GM10266 (cell line): ENCODE data around the gene ADGRB2.

ENCODE experiments used
- DNase-seq: peaks from one replicate; pipeline ENCODE4 v3.0.0; 2012; ENCODE audit errors: extremely low spot score
- CTCF ChIP-seq: IDR thresholded peaks from 2 replicates; pipeline ENCODE4 v1.5.1; 2012; ENCODE audit warnings: mild to moderate bottlenecking, low read depth; ENCODE audit not compliant: control insufficient read depth, insufficient read depth; ENCODE audit errors: missing control alignments

Gene ADGRB2

GRCh38 chr1:31804098-31804497 lies 40.0 kb upstream of the ADGRB2 start:
- no peak for TF ChIP-seq CTCF

DNA sequence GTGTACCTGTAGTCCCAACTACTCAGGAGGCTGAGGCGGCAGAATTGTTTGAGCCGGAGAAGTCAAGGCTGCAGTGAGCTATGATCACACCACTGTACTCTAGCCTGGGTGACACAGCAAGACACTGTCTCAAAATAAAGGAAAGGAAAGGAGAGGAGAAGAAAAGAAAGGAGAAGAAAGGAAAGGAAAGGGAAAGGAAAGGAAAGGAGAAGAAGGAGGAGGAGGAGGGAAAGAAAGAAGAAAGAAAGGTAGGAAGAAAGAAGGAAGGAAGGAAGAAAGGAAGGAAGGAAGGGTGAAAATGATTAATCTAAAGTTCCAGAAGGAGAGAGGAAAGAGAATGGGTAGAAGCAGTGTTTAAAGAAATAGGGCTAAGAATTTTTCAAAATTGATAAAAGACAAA lies 39.5 kb upstream of the ADGRB2 start:
- no peak for TF ChIP-seq CTCF
- DNase-seq: no peak

More at GRCh38 chr1:31804098-31804497, 40.0 kb upstream of the ADGRB2 start:
- DNase-seq: no peak

DNA sequence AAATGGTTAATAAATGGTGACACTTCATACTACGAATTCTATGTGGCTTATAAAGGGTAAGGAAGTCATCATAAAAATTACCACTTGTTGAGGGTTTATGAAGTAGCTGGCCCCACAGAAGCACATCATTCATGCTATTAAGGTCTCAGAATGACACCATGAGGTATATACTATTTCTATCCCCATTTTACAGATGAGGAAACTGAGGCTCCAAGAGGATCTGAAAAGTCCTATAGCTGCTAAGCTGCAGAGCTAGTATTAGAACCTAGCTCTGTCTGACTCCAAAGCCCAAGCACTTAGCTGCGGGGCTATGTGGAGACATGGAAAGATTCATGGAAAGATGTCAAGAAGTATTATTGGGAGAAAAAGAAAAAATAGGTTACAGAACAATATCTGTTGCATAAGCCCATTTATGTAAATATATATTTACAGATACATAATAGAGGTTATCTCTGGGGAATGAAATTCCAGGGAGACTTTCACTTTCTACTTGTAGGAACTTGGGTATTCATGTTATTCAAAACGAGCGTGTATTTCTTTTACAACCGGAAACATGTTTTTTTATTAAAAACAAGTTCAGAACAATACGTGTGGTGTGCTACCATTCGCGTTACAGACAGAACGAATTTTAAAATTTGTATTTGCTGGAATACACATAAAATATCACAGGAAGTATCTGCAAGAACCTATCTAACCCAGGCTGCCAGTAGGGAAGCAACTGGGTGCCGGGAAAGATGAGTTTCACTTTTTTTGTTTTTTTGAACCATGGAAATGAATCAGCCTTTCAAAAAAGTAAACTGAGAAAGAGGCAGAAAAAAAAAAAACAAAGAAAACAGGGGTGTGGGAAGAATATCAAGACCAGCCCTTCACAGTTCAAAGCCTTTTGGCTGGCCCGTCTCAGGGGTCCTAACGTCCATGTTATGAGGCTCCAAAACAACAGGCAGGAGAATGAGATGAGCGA lies 38.3 kb upstream of the ADGRB2 start:
- TF ChIP-seq CTCF: no peak
- DNase-seq: no peak

DNA sequence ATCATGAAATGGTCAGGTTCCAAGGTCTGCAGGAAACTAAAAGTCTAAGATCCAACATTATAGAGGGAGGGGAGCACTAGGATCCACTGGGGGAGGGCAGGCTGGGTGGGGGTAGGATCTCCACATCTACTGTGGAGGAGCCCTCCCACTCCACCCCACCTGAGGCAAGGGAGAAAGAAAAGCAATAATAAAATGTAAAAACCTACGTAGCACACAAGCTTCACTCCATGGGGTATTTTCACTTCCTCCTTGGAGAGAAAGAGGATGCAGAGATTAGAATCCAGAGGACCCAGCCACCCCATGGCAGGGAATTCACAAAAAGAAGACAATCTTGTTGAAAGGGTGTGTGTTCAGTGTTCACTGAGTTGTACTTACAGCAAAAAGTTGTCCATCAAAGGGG lies 37.3 kb upstream of the ADGRB2 start:
- TF ChIP-seq CTCF: no peak
- no peak for DNase-seq

- TF ChIP-seq CTCF: no peak
- DNase-seq: no peak
Measured at GRCh38 chr1:31800674-31800967, 36.5 kb upstream of the ADGRB2 start.

GRCh38 chr1:31799895-31800673 lies 35.9 kb upstream of the ADGRB2 start:
- DNase-seq: no peak
- TF ChIP-seq CTCF: no peak

DNA sequence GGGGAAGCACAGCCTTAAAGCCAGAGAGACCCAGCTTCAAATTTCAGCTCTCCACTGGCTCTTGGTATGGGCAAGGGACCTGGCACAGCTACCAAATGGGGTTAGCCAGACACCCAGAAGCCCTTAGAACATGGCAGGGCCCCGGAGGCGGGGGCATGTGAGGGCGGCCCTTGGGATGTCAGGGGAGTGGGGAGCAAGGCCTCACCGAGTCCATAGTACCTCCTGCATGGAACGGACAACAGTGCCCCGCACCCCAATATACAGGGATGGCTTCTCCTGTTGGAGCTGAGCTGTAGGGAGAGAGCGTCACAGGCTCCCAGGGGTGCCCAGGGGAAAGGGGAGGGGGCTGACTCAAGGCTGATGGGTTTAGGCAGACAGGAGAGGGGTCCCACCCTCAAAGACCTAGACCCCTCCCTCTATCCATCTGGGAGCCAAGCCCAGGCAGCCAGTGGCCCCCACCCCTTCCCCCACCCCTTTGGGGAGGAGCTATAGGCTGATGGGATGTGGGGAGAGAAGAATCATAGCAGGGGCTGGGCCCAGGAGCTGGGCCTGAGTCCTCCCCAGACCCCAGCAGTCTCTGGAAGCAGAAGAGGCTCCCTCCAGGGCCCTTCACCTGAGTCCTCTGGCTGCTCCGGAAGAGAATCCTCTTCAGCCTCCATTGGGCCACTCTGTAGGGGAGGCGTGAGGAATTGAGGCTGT lies 35.2 kb upstream of the ADGRB2 start:
- no peak for DNase-seq

More for the DNA sequence above, 35.2 kb upstream of the ADGRB2 start:
- no peak for TF ChIP-seq CTCF
